Measurements from ENCODE around the gene PXDN.

The PXDN gene

GRCh38 chr2:1623906-1624445 lies 120.3 kb downstream of the PXDN start:
- ChIA-PET CTCF (no interaction called here), POLR2A (no interaction called here)
- Histone ChIP-seq H3K27ac (ENCODE audit: extremely low read depth, low read depth, low read length) (no peak overlapping the region), H3K4me3 (ENCODE audit: low read depth, low read length) (no peak overlapping the region), H3K9me3 (ENCODE audit: control insufficient read depth, insufficient read depth, low read depth, low read length) (no peaks in the 10 kb centered on the region), H3K36me3 (ENCODE audit: control insufficient read depth in 2 of 2, insufficient read depth in 1 of 2, low read length in 2 of 2) (no peaks in the 10 kb centered on the region), H3K4me1 (ENCODE audit: control insufficient read depth, insufficient read depth, low read length) (no peaks in the 10 kb centered on the region)
- TF ChIP-seq ZNF16 (tag by site-specific recombination; IDR thresholded peaks at IDR 0.05; ENCODE audit: low read depth) (no peak), ZNF184 (tag by site-specific recombination; IDR thresholded peaks at IDR 0.05) (no peak), PBX3 (CRISPR knock-in tag; IDR thresholded peaks at IDR 0.05) (no peak), MZF1 (tag by site-specific recombination; IDR thresholded peaks at IDR 0.05; ENCODE audit: borderline replicate concordance) (no peak), PRDM6 (tag by site-specific recombination; IDR thresholded peaks at IDR 0.05) (no peak), ZNF26 (tag by site-specific recombination; IDR thresholded peaks at IDR 0.05) (no peak)

- Histone ChIP-seq H3K36me3 (ENCODE audit: control insufficient read depth in 2 of 2, insufficient read depth in 1 of 2, low read length in 2 of 2) (no peaks in the 10 kb centered on the region), H3K27ac (ENCODE audit: extremely low read depth, low read depth, low read length) (no peak overlapping the region), H3K4me1 (ENCODE audit: control insufficient read depth, insufficient read depth, low read length) (no peaks in the 10 kb centered on the region), H3K4me3 (ENCODE audit: low read depth, low read length) (no peak overlapping the region), H3K9me3 (ENCODE audit: control insufficient read depth, insufficient read depth, low read depth, low read length) (no peaks in the 10 kb centered on the region)
- POLR2A ChIA-PET, result no interaction called here
- TF ChIP-seq ZNF473 (tag by site-specific recombination; IDR thresholded peaks at IDR 0.05) (no peak), ZNF391 (tag by site-specific recombination; IDR thresholded peaks at IDR 0.05; ENCODE audit: borderline replicate concordance, low read depth) (no peak), IKZF3 (tag by site-specific recombination; IDR thresholded peaks at IDR 0.05) (no peak), YY1 (tag by site-specific recombination; IDR thresholded peaks at IDR 0.05) (no peak), ZNF837 (tag by site-specific recombination; IDR thresholded peaks at IDR 0.05) (no peak), PRDM2 (tag by site-specific recombination; IDR thresholded peaks at IDR 0.05; ENCODE audit: borderline replicate concordance) (no peak), ZNF660 (tag by site-specific recombination; IDR thresholded peaks at IDR 0.05) (no peak), GLIS1 (tag by site-specific recombination; IDR thresholded peaks at IDR 0.05) (no peak), ZNF416 (tag by site-specific recombination; IDR thresholded peaks at IDR 0.05) (no peak), ZNF843 (tag by site-specific recombination; IDR thresholded peaks at IDR 0.05) (no peak), KLF9 (tag by site-specific recombination; IDR thresholded peaks at IDR 0.05; ENCODE audit: low read depth) (no peak), TRIM28 (IDR thresholded peaks at IDR 0.05; ENCODE audit: borderline replicate concordance, low read length) (no peak), ZNF555 (tag by site-specific recombination; conservative IDR thresholded peaks at IDR 0.05) (no peak), ELK4 (IDR thresholded peaks at IDR 0.05; ENCODE audit: borderline replicate concordance, low read depth, low read length) (no peak), ZNF2 (tag by site-specific recombination; IDR thresholded peaks at IDR 0.05) (no peak), EGR2 (tag by site-specific recombination; IDR thresholded peaks at IDR 0.05; ENCODE audit: low read depth) (no peak)
- CTCF ChIA-PET, result no interaction called here
These were observed 121.7 kb downstream of the PXDN start for GRCh38 chr2:1622521-1623200.

Data from HEK293 (cell line).